Right lobe of liver (tissue), 6 donors: Measurements from ENCODE around the gene ANKEF1. TPM values are rescaled to one million over a fixed set of nuclear protein-coding genes. Genes with fewer than 3 reads are reported as not detected.

ENCODE experiments used
- ATAC-seq, 4 donors: fragments of 200-7000 bp; cut with Tn5 transposase; one replicate each; pipeline ENCODE4 v1.9.1; 2020; ENCODE audit warnings: mild to moderate bottlenecking in 4 of 4, moderate library complexity in 4 of 4
- DNase-seq, 3 donors: peaks; one replicate each; pipeline ENCODE4 v3.0.0-alpha.2; 2020
- H3K27ac ChIP-seq, 3 donors: fragments of 200-600 bp; one replicate each; pipeline ENCODE4 v1.8.0; 2022
- H3K27me3 ChIP-seq, 2 donors: fragments of 200-600 bp; one replicate each; pipeline ENCODE4 v1.8.0; 2022
- H3K36me3 ChIP-seq, 4 donors: fragments of 200-600 bp; sonication (generic) in 1 of 4; one replicate each; pipeline versions ENCODE4 v1.5.1 to v1.8.0; 2017 to 2022; ENCODE audit warnings: control low read depth in 1 of 4
- H3K4me1 ChIP-seq, 4 donors: fragments of 200-600 bp; sonication (generic) in 1 of 4; one replicate each; pipeline versions ENCODE4 v1.5.1 to v1.8.0; 2017 to 2022; ENCODE audit warnings: control low read depth in 1 of 4
- H3K4me3 ChIP-seq, 3 donors: fragments of 200-600 bp; one replicate each; pipeline ENCODE4 v1.8.0; 2022
- H3K9me3 ChIP-seq, 4 donors: fragments of 200-600 bp; sonication (generic) in 1 of 4; one replicate each; pipeline versions ENCODE4 v1.5.1 to v1.8.0; 2017 to 2022; ENCODE audit warnings: control low read depth in 1 of 4
- CTCF ChIP-seq, 4 donors: fragments of 200-600 bp in 3 of 4; fragments of 450-650 bp in 1 of 4; IDR thresholded peaks; one replicate each; pipeline versions ENCODE4 v1.5.1 to v1.8.0; 2016 to 2022; ENCODE audit warnings: antibody characterized with exemption in 4 of 4, mild to moderate bottlenecking in 2 of 4
- POLR2A ChIP-seq: fragments of 450-650 bp; IDR thresholded peaks from one replicate; pipeline ENCODE4 v1.6.1; 2017; ENCODE audit warnings: antibody characterized with exemption, mild to moderate bottlenecking
- WGBS: methylation state at CpG from one replicate; pipeline ENCODE4 v1.1.6; 2018; ENCODE audit warnings: low coverage, low lambda C conversion rate; ENCODE audit not compliant: insufficient coverage; ENCODE audit errors: missing lambda C conversion rate; 5-methylcytosine and 5-hydroxymethylcytosine counted together
- intact Hi-C, 2 donors: fragments of 100-400 bp; cut with DNase I; formaldehyde crosslinking; loops; one replicate each; pipeline versions ENCODE4 v1.11.2 to v1.14.1; 2022
- total RNA-seq, 6 experiments: library from RNA; depleted of rRNA in 2 of 6; stranded (reverse); fragments of >200 nt in 2 of 6; fragmentation: NEBNext Ultra II Directional in 3 of 6; extraction: Animal tissue kit (Norgen Biotek cat#: 25700) in 3 of 6; gene quantifications; one replicate each; pipeline versions ENCODE4 v1.1.0 to v1.2.4, GENCODE V29; 2016 to 2023
- donor health status: DM: no; HTN: yes; CAD: no.
- donor health status: DM: no; HTN: no; CAD: no.
- donor health status: DM: no; HTN: no; CAD: no.
- donor health status: DM: no; HTN: yes; CAD: no.
- donor health status: DM: no; HTN: yes; CAD: no.

The ANKEF1 gene
- total RNA-seq, 6 experiments from 2014 or later = 3.9 to 9.2 (median 5.1) TPM

- H3K9me3 ChIP-seq = no peaks in the 10 kb centered on the region
- WGBS = 82% methylated on average over 3 of the region's 3 CpGs
- no peak for TF ChIP-seq POLR2A
- no peak overlapping the region for H3K4me3 ChIP-seq
- no peaks in the 10 kb centered on the region for H3K4me1 ChIP-seq
- intact Hi-C loops = no loop called here
- H3K27ac ChIP-seq = no peak overlapping the region
- H3K27me3 ChIP-seq = no peaks in the 10 kb centered on the region
- ATAC-seq = no peak
- no peak for DNase-seq
- H3K36me3 ChIP-seq = no peaks in the 10 kb centered on the region
These were observed 43.6 kb downstream of the ANKEF1 start for GRCh38 chr20:10078403-10078802.

- Histone ChIP-seq H3K27me3 (no peaks in the 10 kb centered on the region), H3K36me3 (no peaks in the 10 kb centered on the region), H3K9me3 (no peaks in the 10 kb centered on the region), H3K4me1 (no peaks in the 10 kb centered on the region), H3K4me3 (no peak overlapping the region), H3K27ac (no peak overlapping the region)
- TF ChIP-seq POLR2A = no peak
- DNase-seq (no peak), ATAC-seq (no peak)
- intact Hi-C loops = loop anchor here in 1 of 2 donors (10.0 kb wide), 1 partner anchor 95 kb away; no protein-coding TSS in a partner anchor
These were observed 45.2 kb downstream of the ANKEF1 start for GRCh38 chr20:10079964-10080363.

- DNase-seq (no peak), ATAC-seq (no peak)
- Histone ChIP-seq H3K4me1 (no peaks in the 10 kb centered on the region), H3K27me3 (no peaks in the 10 kb centered on the region), H3K27ac (no peak overlapping the region), H3K9me3 (no peaks in the 10 kb centered on the region), H3K36me3 (no peaks in the 10 kb centered on the region), H3K4me3 (no peak overlapping the region)
- TF ChIP-seq CTCF (IDR thresholded peaks at IDR 0.05) (no peak), POLR2A (no peak)
- intact Hi-C loops = loop anchor here in 1 of 2 donors (10.0 kb wide), 1 partner anchor 96 kb away; no protein-coding TSS in a partner anchor
These were observed 45.8 kb downstream of the ANKEF1 start for GRCh38 chr20:10080574-10080973.

- H3K4me1 ChIP-seq = no peaks in the 10 kb centered on the region
- H3K9me3 ChIP-seq = no peaks in the 10 kb centered on the region
- TF ChIP-seq CTCF (IDR thresholded peaks at IDR 0.05) (no peak), POLR2A (no peak)
- H3K36me3 ChIP-seq = no peaks in the 10 kb centered on the region
- 90% methylated on average over 3 of the region's 4 CpGs for WGBS
- H3K27me3 ChIP-seq = no peaks in the 10 kb centered on the region
- no peak overlapping the region for H3K4me3 ChIP-seq
- intact Hi-C loops = loop anchor here in 1 of 2 donors (10.0 kb wide), 1 partner anchor 105 kb away; no protein-coding TSS in a partner anchor
- no peak for ATAC-seq
- no peak overlapping the region for H3K27ac ChIP-seq
- no peak for DNase-seq
These were observed 55.2 kb downstream of the ANKEF1 start for GRCh38 chr20:10089871-10090587.

- intact Hi-C loops = no loop called here
- Histone ChIP-seq H3K36me3 (no peaks in the 10 kb centered on the region), H3K4me1 (no peaks in the 10 kb centered on the region), H3K27me3 (no peaks in the 10 kb centered on the region), H3K4me3 (no peak overlapping the region), H3K27ac (no peak overlapping the region), H3K9me3 (no peaks in the 10 kb centered on the region)
- WGBS = 12% methylated on average over 2 of the region's 2 CpGs
- no peak for TF ChIP-seq POLR2A
- peak; percentile 71 to 83 (median 76) for TF ChIP-seq CTCF (IDR thresholded peaks at IDR 0.05)
- peak; percentile 95 to 96 (median 96) for ATAC-seq
- peak; percentile 37 to 52 (median 50) for DNase-seq
These were observed 55.9 kb downstream of the ANKEF1 start for GRCh38 chr20:10090588-10091166.
